Skeletal muscle tissue (tissue), 4 donors: Measurements from ENCODE around the gene OSBPL8. TPM values are rescaled to one million over a fixed set of nuclear protein-coding genes. Genes with fewer than 3 reads are reported as not detected.
"Not testable (repeated sequence)": the region's sequence is repeated elsewhere in the genome, so short reads cannot be mapped to it uniquely, and the experiment has no call there.

Experiments
- H3K27ac ChIP-seq: one replicate; pipeline ENCODE4 v1.7.0; 2013; ENCODE audit warnings: mild to moderate bottlenecking, low read depth, low read length, inconsistent platforms
- H3K27me3 ChIP-seq, 3 donors: one replicate each; pipeline ENCODE4 v1.7.0; 2013; ENCODE audit warnings: low read length in 3 of 3; ENCODE audit not compliant: control insufficient read depth in 3 of 3, insufficient read depth in 3 of 3
- H3K36me3 ChIP-seq, 3 donors: one replicate each; pipeline ENCODE4 v1.7.0; 2013; ENCODE audit warnings: low read length in 3 of 3; ENCODE audit not compliant: control insufficient read depth in 3 of 3, insufficient read depth in 3 of 3
- H3K4me1 ChIP-seq, 3 donors: one replicate each; pipeline ENCODE4 v1.7.0; 2013; ENCODE audit warnings: low read length in 3 of 3, mild to moderate bottlenecking in 3 of 3; ENCODE audit not compliant: control insufficient read depth in 3 of 3, insufficient read depth in 3 of 3
- H3K4me3 ChIP-seq, 3 donors: one replicate each; pipeline ENCODE4 v1.7.0; 2013; ENCODE audit warnings: low read length in 3 of 3
- H3K9ac ChIP-seq, 3 donors: one replicate each; pipeline ENCODE4 v1.7.0; 2013; ENCODE audit warnings: low read length in 3 of 3, mild to moderate bottlenecking in 3 of 3, moderate library complexity in 2 of 3, low read depth in 1 of 3
- H3K9me3 ChIP-seq, 3 donors: one replicate each; pipeline ENCODE4 v1.7.0; 2013; ENCODE audit warnings: low read length in 3 of 3; ENCODE audit not compliant: control insufficient read depth in 3 of 3
- total RNA-seq: library from RNA; depleted of rRNA; stranded (reverse); fragments of >200 nt; gene quantifications from one replicate; pipeline ENCODE4 v1.2.3, GENCODE V29; 2014
- donor health status: Osteomylitis.

The OSBPL8 gene
- total RNA-seq, 1 donor from 2014 or later: 22.4 TPM

DNA sequence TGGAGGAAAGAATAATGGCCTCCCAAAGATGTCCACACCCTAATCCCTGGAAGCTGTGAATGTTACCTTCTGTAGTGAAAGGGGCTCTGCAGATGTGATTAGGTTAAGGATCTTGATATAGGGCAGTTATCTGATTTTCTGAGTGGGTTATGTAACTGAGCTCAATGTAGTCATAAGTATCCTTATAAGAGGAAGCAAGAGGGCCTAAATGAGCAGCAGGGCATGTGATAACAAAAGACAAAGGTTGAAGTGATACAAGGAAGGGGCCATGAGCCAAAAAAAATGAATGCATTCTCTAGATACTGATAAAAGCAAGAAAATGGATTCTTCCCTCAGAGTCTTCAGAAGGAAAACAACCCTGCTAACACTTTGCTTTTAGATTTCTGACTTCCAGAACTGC is 78.8 kb downstream of the OSBPL8 start:
- no peaks in the 10 kb centered on the region for H3K9me3 ChIP-seq
- peaks cover 0 to 5% (median 2%) of the 10 kb centered on the region in 3 donors for H3K36me3 ChIP-seq
- no peak overlapping the region for H3K9ac ChIP-seq
- H3K27me3 ChIP-seq: no peaks in the 10 kb centered on the region
- H3K27ac ChIP-seq: no peak overlapping the region
- H3K4me3 ChIP-seq: no peak overlapping the region
- H3K4me1 ChIP-seq: no peaks in the 10 kb centered on the region

DNA sequence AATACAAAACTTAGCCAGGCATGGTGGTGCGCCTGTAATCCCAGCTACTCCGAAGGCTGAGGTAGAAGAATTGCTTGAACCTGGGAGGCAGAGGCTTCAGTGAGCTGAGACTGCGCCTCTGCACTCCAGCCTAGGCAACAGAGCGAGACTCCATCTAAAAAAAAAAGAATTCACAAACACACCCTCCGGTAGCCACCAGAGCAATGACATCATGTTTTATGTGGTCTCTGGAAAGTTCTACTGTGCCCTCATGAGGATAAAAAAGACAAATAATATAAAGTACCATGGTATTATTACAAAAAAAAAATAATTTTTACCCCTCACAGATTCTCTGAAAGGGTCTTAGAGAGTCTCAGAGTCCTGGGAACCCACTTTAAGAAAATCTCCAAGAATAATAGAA is 81.5 kb downstream of the OSBPL8 start:
- H3K27me3 ChIP-seq: no peaks in the 10 kb centered on the region
- no peak overlapping the region for H3K27ac ChIP-seq
- H3K4me3 ChIP-seq: no peak overlapping the region
- no peak overlapping the region for H3K9ac ChIP-seq
- no peaks in the 10 kb centered on the region for H3K9me3 ChIP-seq
- no peaks in the 10 kb centered on the region for H3K4me1 ChIP-seq
- no peaks in the 10 kb centered on the region for H3K36me3 ChIP-seq

DNA sequence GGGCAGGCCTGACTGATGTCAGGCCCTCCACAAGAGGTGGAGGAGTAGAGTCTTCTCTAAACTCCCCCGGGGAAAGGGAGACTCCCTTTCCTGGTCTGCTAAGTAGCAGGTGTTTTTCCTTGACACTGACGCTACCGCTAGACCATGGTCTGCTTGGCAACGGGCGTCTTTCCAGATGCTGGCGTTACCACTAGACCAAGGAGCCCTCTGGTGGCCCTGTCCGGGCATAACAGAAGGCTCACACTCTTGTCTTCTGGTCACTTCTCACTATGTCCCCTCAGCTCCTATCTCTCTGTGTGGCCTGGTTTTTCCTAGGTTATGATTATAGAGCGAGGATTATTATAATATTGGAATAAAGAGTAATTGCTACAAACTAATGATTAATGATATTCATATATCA is 86.7 kb downstream of the OSBPL8 start:
- H3K36me3 ChIP-seq, H3K4me3 ChIP-seq, H3K9ac ChIP-seq, H3K27ac ChIP-seq, H3K9me3 ChIP-seq, H3K27me3 ChIP-seq: not testable (repeated sequence)
- peaks cover 9 to 16% (median 14%) of the 10 kb centered on the region in 3 donors for H3K4me1 ChIP-seq

GRCh38 chr12:76471579-76471978 is 88.0 kb downstream of the OSBPL8 start:
- peaks cover 9 to 16% (median 14%) of the 10 kb centered on the region in 3 donors for H3K4me1 ChIP-seq
- H3K36me3 ChIP-seq: no peaks in the 10 kb centered on the region
- peak overlapping the region; percentile 86 for H3K27ac ChIP-seq
- H3K27me3 ChIP-seq: no peaks in the 10 kb centered on the region
- H3K9me3 ChIP-seq: no peaks in the 10 kb centered on the region
- H3K4me3 ChIP-seq: no peak overlapping the region
- no peak overlapping the region for H3K9ac ChIP-seq

- Histone ChIP-seq H3K27me3 (no peaks in the 10 kb centered on the region), H3K4me1 (peaks cover 9 to 16% (median 14%) of the 10 kb centered on the region in 3 donors), H3K4me3 (peak overlapping the region; percentile 19 to 41 (median 27)), H3K9ac (peak overlapping the region in 2 of 3 donors; percentile 48 to 55), H3K27ac (peak overlapping the region; percentile 86), H3K9me3 (no peaks in the 10 kb centered on the region), H3K36me3 (no peaks in the 10 kb centered on the region)
These were observed 89.3 kb downstream of the OSBPL8 start for GRCh38 chr12:76470028-76470939.

DNA sequence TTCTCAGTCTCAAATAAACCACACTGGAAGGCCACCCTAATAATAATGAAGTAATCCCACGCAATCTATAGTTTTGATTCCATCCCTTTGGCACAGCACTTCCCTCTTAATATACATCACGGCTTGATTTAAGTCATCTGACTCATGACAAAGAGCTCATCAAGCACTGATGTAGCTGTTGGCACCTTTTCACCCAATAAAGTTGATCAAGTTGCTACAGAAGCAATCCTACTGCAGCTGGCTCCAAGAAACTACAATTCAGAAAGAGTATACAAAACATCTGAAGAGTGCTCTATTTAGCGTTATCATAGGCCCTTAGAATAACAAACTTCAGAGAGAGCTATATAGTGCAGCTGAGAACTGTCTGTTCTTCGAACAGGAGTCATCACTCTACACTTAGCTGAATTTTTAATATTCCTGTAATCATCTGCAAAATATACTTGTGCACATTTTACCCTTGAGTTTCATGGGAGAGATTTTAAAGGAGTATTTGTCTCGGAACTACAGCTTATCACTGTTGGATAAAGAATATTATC is 94.9 kb downstream of the OSBPL8 start:
- Histone ChIP-seq H3K9ac (no peak overlapping the region), H3K27ac (no peak overlapping the region), H3K36me3 (no peaks in the 10 kb centered on the region), H3K4me1 (peaks cover 2 to 21% (median 17%) of the 10 kb centered on the region in 3 donors), H3K27me3 (no peaks in the 10 kb centered on the region), H3K4me3 (no peak overlapping the region), H3K9me3 (no peaks in the 10 kb centered on the region)

DNA sequence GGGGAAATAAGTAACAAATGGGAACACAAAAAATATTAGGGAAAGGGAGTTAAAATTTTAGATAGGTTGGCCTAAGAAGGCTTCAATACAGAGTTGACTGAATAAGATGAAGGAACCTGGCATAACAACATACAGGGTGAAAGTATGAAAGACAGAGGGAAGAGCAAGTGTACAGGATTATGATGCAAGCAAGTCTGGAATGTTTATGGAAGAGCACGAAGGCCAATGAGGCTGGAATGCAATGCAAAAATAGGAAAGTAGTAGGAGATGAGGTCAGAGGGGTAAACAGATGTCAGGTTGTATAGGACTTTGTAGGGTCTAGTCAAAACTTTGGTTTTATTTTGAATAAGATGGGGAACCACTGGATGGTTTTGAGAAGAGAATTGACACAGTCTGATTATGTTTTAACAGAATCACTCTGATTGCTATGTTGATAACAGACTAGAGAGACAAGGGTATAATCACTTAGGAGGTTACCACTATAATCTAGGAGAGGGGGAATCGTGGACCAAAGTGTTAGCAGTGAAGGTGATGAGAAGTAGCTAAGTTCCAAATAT is 96.8 kb downstream of the OSBPL8 start:
- Histone ChIP-seq H3K4me3 (no peak overlapping the region), H3K9me3 (no peaks in the 10 kb centered on the region), H3K36me3 (no peaks in the 10 kb centered on the region), H3K27me3 (no peaks in the 10 kb centered on the region), H3K9ac (no peak overlapping the region), H3K4me1 (peaks cover 0 to 14% (median 12%) of the 10 kb centered on the region in 3 donors), H3K27ac (no peak overlapping the region)

- Histone ChIP-seq H3K27ac (no peak overlapping the region), H3K4me3 (no peak overlapping the region), H3K4me1 (peaks cover 0 to 15% (median 14%) of the 10 kb centered on the region in 3 donors), H3K9me3 (no peaks in the 10 kb centered on the region), H3K27me3 (no peaks in the 10 kb centered on the region), H3K9ac (no peak overlapping the region), H3K36me3 (no peaks in the 10 kb centered on the region)
These were observed 98.8 kb downstream of the OSBPL8 start for GRCh38 chr12:76460807-76461206.

GRCh38 chr12:76457818-76458217 is 101.8 kb downstream of the OSBPL8 start:
- Histone ChIP-seq H3K4me1 (peaks cover 0 to 11% (median 8%) of the 10 kb centered on the region in 3 donors), H3K27me3 (no peaks in the 10 kb centered on the region), H3K36me3 (no peaks in the 10 kb centered on the region), H3K4me3 (no peak overlapping the region), H3K9me3 (no peaks in the 10 kb centered on the region), H3K27ac (no peak overlapping the region), H3K9ac (no peak overlapping the region)

DNA sequence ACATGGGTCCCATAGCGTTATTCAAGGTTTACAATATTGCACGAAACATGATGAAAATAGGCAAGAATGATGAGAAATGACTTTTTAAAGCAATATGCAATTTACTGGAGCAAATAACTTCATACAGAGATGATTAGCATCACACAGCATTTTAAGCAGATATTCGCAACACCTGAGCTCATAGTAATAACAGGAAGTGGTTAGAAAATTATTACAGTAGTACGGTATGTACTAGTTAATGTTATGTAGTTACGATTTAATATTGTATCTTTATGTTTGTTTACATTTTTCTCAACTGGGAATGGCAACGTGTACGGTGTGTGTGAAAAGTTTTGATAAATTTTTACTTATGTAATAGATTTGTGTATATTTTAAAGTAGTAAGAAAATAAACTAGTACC is 102.6 kb downstream of the OSBPL8 start:
- Histone ChIP-seq H3K36me3 (no peaks in the 10 kb centered on the region), H3K9me3 (no peaks in the 10 kb centered on the region), H3K27ac (no peak overlapping the region), H3K27me3 (no peaks in the 10 kb centered on the region), H3K4me1 (peaks cover 0 to 11% (median 6%) of the 10 kb centered on the region in 3 donors), H3K9ac (no peak overlapping the region), H3K4me3 (no peak overlapping the region)
